HL-60 (cell line): ENCODE measurements around the gene FBXW9.

Experiments used
- CTCF ChIP-seq: IDR thresholded peaks from one replicate; pipeline ENCODE4 v1.5.1; 2011; ENCODE audit warnings: low read length, control low read depth, inconsistent platforms; ENCODE audit not compliant: insufficient read depth
- GABPA ChIP-seq: IDR thresholded peaks from 2 replicates; pipeline ENCODE4 v1.6.1; 2012; ENCODE audit warnings: low read depth
- POLR2AphosphoS5 ChIP-seq: IDR thresholded peaks from 2 replicates; pipeline ENCODE4 v1.6.1; 2012; ENCODE audit warnings: low read depth
- REST ChIP-seq: IDR thresholded peaks from 2 replicates; pipeline ENCODE4 v1.6.1; 2012; ENCODE audit warnings: low read depth; ENCODE audit not compliant: insufficient replicate concordance
- SPI1 ChIP-seq: IDR thresholded peaks from 2 replicates; pipeline ENCODE4 v1.6.1; 2012; ENCODE audit warnings: low read depth, mild to moderate bottlenecking, borderline replicate concordance

GRCh38 chr19:12675399-12675798 is 21.0 kb downstream of the FBXW9 start:
- no peak; the same call in 1 of the 2 replicates for TF ChIP-seq POLR2AphosphoS5
- TF ChIP-seq CTCF = no peak
- TF ChIP-seq REST = no peak
- no peak for TF ChIP-seq GABPA
- no peak for TF ChIP-seq SPI1
